GM12878 (cell line): Measurements from ENCODE around the gene B3GNT2. TPM values are rescaled to one million over a fixed set of nuclear protein-coding genes. Genes with fewer than 3 reads are reported as not detected.

Source experiments
- ATAC-seq: fragments of 200-7000 bp; cut with Tn5 transposase; 3 replicates; pipeline ENCODE4 v1.9.1; 2020; ENCODE audit warnings: mild to moderate bottlenecking, moderate library complexity
- BruUV-seq: library from RNA; stranded (reverse); fragments of 400-500 nt; replicated peaks from 2 replicates; lab custom pipeline; 2021; lab: Mats Ljungman, UMichigan
- CTCF ChIA-PET: fragments of 300-600 bp; sonication (Branson Sonifier 250); formaldehyde crosslinking; extraction: SDS; loops from one replicate; lab custom pipeline; 2021; ENCODE audit warnings: inconsistent platforms; lab: Yijun Ruan, JAX
- POLR2A ChIA-PET: fragments of 350-600 bp; formaldehyde crosslinking; extraction: SDS; loops from one replicate; lab custom pipeline; 2021; ENCODE audit warnings: inconsistent platforms; lab: Charles Lee
- RAD21 ChIA-PET: fragments of 300-600 bp; sonication (Branson Sonifier 250); formaldehyde crosslinking; loops from one replicate; lab custom pipeline; 2023; ENCODE audit warnings: antibody characterized with exemption; ENCODE audit not compliant: unreplicated experiment; lab: Charles Lee
- SMC1A ChIA-PET: fragments of 300-600 bp; sonication (Branson Sonifier 250); formaldehyde crosslinking; loops from one replicate; lab custom pipeline; 2023; ENCODE audit not compliant: unreplicated experiment, uncharacterized antibody; lab: Charles Lee
- DNase-seq: peaks from one replicate; pipeline ENCODE4 v3.0.0-alpha.2; 2011; ENCODE audit warnings: low read depth, low spot score
- FAIRE-seq: peaks from 3 replicates; lab custom pipeline; 2011; peaks lifted over from hg19 to GRCh38; lab: Jason Lieb, UNC
- H2AFZ ChIP-seq: 2 replicates; pipeline ENCODE4 v1.6.0; 2011; ENCODE audit warnings: low read depth, low read length, control low read depth; ENCODE audit not compliant: control insufficient read depth
- H3K27ac ChIP-seq: 2 replicates; pipeline ENCODE4 v1.5.1; 2011; ENCODE audit warnings: control low read depth; ENCODE audit not compliant: control insufficient read depth, insufficient read depth
- H3K27me3 ChIP-seq, 2 experiments: replicated peaks in 1 of 2; 2 replicates each; pipeline versions ENCODE4 v1.6.0 to v1.6.1; 2011; ENCODE audit warnings: low read length in 1 of 2; ENCODE audit not compliant: control insufficient read depth in 2 of 2, insufficient read depth in 2 of 2
- H3K36me3 ChIP-seq, 2 experiments: 2 replicates each; pipeline ENCODE4 v1.5.1; 2011; ENCODE audit warnings: low read length in 1 of 2; ENCODE audit not compliant: control insufficient read depth in 2 of 2, insufficient read depth in 2 of 2
- H3K4me1 ChIP-seq: 2 replicates; pipeline ENCODE4 v1.6.1; 2011; ENCODE audit warnings: mild to moderate bottlenecking, low read length, moderate library complexity, mixed read lengths; ENCODE audit not compliant: control insufficient read depth, insufficient read depth
- H3K4me2 ChIP-seq: 2 replicates; pipeline ENCODE4 v1.6.0; 2011; ENCODE audit warnings: control low read depth; ENCODE audit not compliant: control insufficient read depth, insufficient read depth
- H3K4me3 ChIP-seq: fragments of 200-600 bp; sonication (generic); 2 replicates; pipeline ENCODE4 v1.5.1; 2016
- H3K79me2 ChIP-seq: 2 replicates; pipeline ENCODE4 v1.6.0; 2011; ENCODE audit warnings: low read length; ENCODE audit not compliant: control insufficient read depth, insufficient read depth
- H3K9ac ChIP-seq: 2 replicates; pipeline ENCODE4 v1.8.0; 2011; ENCODE audit warnings: low read length, control low read depth, mixed read lengths; ENCODE audit not compliant: control insufficient read depth, insufficient read depth
- H3K9me3 ChIP-seq: replicated peaks from 3 replicates; pipeline ENCODE4 v1.5.1; 2011; ENCODE audit warnings: mild to moderate bottlenecking, low read length; ENCODE audit not compliant: control insufficient read depth, insufficient read depth
- H4K20me1 ChIP-seq: 2 replicates; pipeline ENCODE4 v1.6.0; 2011; ENCODE audit not compliant: control insufficient read depth, insufficient read depth
- ATF7 ChIP-seq: fragments of 450-650 bp; IDR thresholded peaks from 2 replicates; pipeline ENCODE4 v1.6.1; 2016; ENCODE audit warnings: low read depth, mild to moderate bottlenecking
- ETV6 ChIP-seq, 2 experiments: fragments of 450-650 bp in 1 of 2; IDR thresholded peaks in 1 of 2; conservative IDR thresholded peaks in 1 of 2; 2 replicates each; pipeline ENCODE4 v1.6.1; 2014; ENCODE audit warnings: antibody characterized with exemption in 1 of 2, borderline replicate concordance in 1 of 2, low read depth in 1 of 2, mild to moderate bottlenecking in 1 of 2, moderate library complexity in 1 of 2
- JUND ChIP-seq: IDR thresholded peaks from 2 replicates; pipeline ENCODE4 v1.6.1; 2012; ENCODE audit warnings: low read depth, mild to moderate bottlenecking, low read length, improper control_type of control experiment, moderate library complexity
- NBN ChIP-seq: fragments of 450-650 bp; IDR thresholded peaks from 2 replicates; pipeline ENCODE4 v1.6.1; 2016
- NR2C2 ChIP-seq: IDR thresholded peaks from 2 replicates; pipeline ENCODE4 v1.6.1; 2011; ENCODE audit warnings: borderline replicate concordance, low read depth; ENCODE audit not compliant: control insufficient read depth, insufficient read length
- PML ChIP-seq: IDR thresholded peaks from 2 replicates; pipeline ENCODE4 v1.6.1; 2012; ENCODE audit warnings: low read length, inconsistent platforms
- SIX5 ChIP-seq: IDR thresholded peaks from 2 replicates; pipeline ENCODE4 v1.6.1; 2011; ENCODE audit warnings: mild to moderate bottlenecking, low read depth, low read length, moderate library complexity; ENCODE audit not compliant: severe bottlenecking
- TBL1XR1 ChIP-seq: IDR thresholded peaks from 2 replicates; pipeline ENCODE4 v1.6.1; 2012; ENCODE audit warnings: low read depth, low read length, improper control_type of control experiment
- WRNIP1 ChIP-seq: IDR thresholded peaks from 2 replicates; pipeline ENCODE4 v1.6.1; 2011; ENCODE audit warnings: low read depth, low read length, improper control_type of control experiment, borderline replicate concordance
- ZBTB11 ChIP-seq: fragments of 450-650 bp; formaldehyde crosslinking; IDR thresholded peaks from 2 replicates; pipeline ENCODE4 v1.5.0; 2022; ENCODE audit warnings: mild to moderate bottlenecking, missing genetic modification characterization
- ZNF207 ChIP-seq: fragments of 450-650 bp; IDR thresholded peaks from 2 replicates; pipeline ENCODE4 v1.6.1; 2014; ENCODE audit warnings: antibody characterized with exemption, mild to moderate bottlenecking, borderline replicate concordance
- ZNF687 ChIP-seq: fragments of 450-650 bp; IDR thresholded peaks from 2 replicates; pipeline ENCODE4 v1.6.1; 2017; ENCODE audit warnings: mild to moderate bottlenecking, moderate library complexity
- WGBS: methylation state at CpG from one replicate; pipeline ENCODE4 v1.1.6; 2016; ENCODE audit warnings: low lambda C conversion rate; ENCODE audit not compliant: insufficient replicate concordance, insufficient coverage; ENCODE audit errors: missing lambda C conversion rate; 5-methylcytosine and 5-hydroxymethylcytosine counted together
- in situ Hi-C: fragments of 300-500 bp; cut with MboI; formaldehyde crosslinking; loops from 9 replicates; pipeline ENCODE4 v1.14.3; 2018; ENCODE audit warnings: mixed read lengths
- intact Hi-C: fragments of 100-400 bp; cut with micrococcal nuclease; formaldehyde crosslinking; loops from one replicate; pipeline ENCODE4 v1.14.2; 2022; ENCODE audit not compliant: unreplicated experiment
- polyA plus RNA-seq, 11 experiments: library from polyadenylated mRNA; depleted of rRNA in 4 of 11; unstranded in 6 of 11; stranded (reverse) in 5 of 11; fragments of >200 nt; fragmentation: Nextera tagmentation in 4 of 11; fragmentation: Illumina TruSeq in 1 of 11; extraction: Ambion mirVana in 4 of 11; extraction: Trizol in 1 of 11; gene quantifications; 1 replicate in 1 of 11; 2 replicates in 10 of 11; pipeline versions ENCODE4 v1.2.1 to v1.2.3, GENCODE V29; 2011 to 2016; ENCODE audit warnings: inconsistent platforms in 2 of 11, missing spikeins in 2 of 11, low read depth in 1 of 11
- total RNA-seq, 4 experiments: library from RNA; depleted of rRNA in 3 of 4; stranded (reverse); fragments of >200 nt in 3 of 4; fragmentation: Illumina TruSeq in 1 of 4; extraction: Trizol in 1 of 4; gene quantifications; 2 replicates each; pipeline versions ENCODE4 v1.2.1 to v1.2.3, GENCODE V29; 2013 to 2021
- TF ChIP-seq, protein P1 (sequence below): fragments of 450-650 bp; IDR thresholded peaks from 2 replicates; pipeline ENCODE4 v1.6.1; 2017; ENCODE audit warnings: low read depth, mild to moderate bottlenecking, moderate library complexity

B3GNT2 gene
- total and polyA plus RNA-seq, 10 of the 15 experiments (the other 5 are each of a cell fraction or from before 2014, with no cell fraction given): 19.7 to 103 (median 76.3) TPM

GRCh38 chr2:62200291-62200841 lies 4.5 kb downstream of the B3GNT2 start:
- RAD21 ChIA-PET: interaction anchor here (0.8 to 5.1 kb wide), 32 partner anchors 9 to 213 kb away, joined by 3 to 114 read pairs (median 5); no protein-coding TSS in a partner anchor
- CTCF ChIA-PET: interaction anchor here (0.5 to 3.3 kb wide), 19 partner anchors 9 to 281 kb away, joined by 3 to 15 read pairs (median 4); no protein-coding TSS in a partner anchor
- Histone ChIP-seq H4K20me1 (peaks cover 33% of the 10 kb centered on the region), H3K4me1 (peaks cover 23% of the 10 kb centered on the region), H3K27me3 (no peaks in the 10 kb centered on the region), H3K36me3 (peaks cover 0 to 7% of the 10 kb centered on the region in 2 experiments; a peak in 3 of 4 replicates), H3K9me3 (no peaks in the 10 kb centered on the region), H3K9ac (peak overlapping the region; percentile 94), H3K4me2 (peak overlapping the region; percentile 73), H3K27ac (peak overlapping the region; percentile 89), H2AFZ (no peak overlapping the region), H3K79me2 (peaks cover 99% of the 10 kb centered on the region), H3K4me3 (peak overlapping the region; percentile 86)
- intact Hi-C loops: loop anchor here (2.0 to 5.0 kb wide), 5 partner anchors 104 to 283 kb away; no protein-coding TSS in a partner anchor
- WGBS: 12% methylated on average over 4 of the region's 4 CpGs
- SMC1A ChIA-PET: interaction anchor here (0.7 to 5.1 kb wide), 42 partner anchors 9 to 213 kb away, joined by 3 to 91 read pairs (median 6); no protein-coding TSS in a partner anchor
- in situ Hi-C loops: loop anchor here (10.0 kb wide), 2 partner anchors 206 to 214 kb away; no protein-coding TSS in a partner anchor
- no peak for DNase-seq
- FAIRE-seq: peak; percentile 86
- POLR2A ChIA-PET: interaction anchor here (0.5 to 3.6 kb wide), 14 partner anchors 9 to 385 kb away, joined by 3 to 49 read pairs (median 6); no protein-coding TSS in a partner anchor
- peak; percentile 1; the same call in 2 of the 3 replicates for ATAC-seq
- BruUV-seq: no TSS peak
- TF ChIP-seq NR2C2: no peak
- peak in 1 of 2 experiments; percentile 55; a peak in 1 of 4 replicates for TF ChIP-seq ETV6 (conservative IDR thresholded peaks at IDR 0.05 in 1 of 2, IDR thresholded peaks at IDR 0.05 in 1 of 2; ENCODE audit: borderline replicate concordance in 1 of 2, low read depth in 1 of 2)
- TF ChIP-seq WRNIP1: 0 out of 2 replicates have a peak, but pooled peaks have one; percentile 83
- no peak for TF ChIP-seq JUND
- TF ChIP-seq SIX5: no peak
- TF ChIP-seq PML: peak; percentile 52; the same call in 1 of the 2 replicates
- TF ChIP-seq NBN: 0 out of 2 replicates have a peak, but pooled peaks have one; percentile 23
- peak; percentile 62; the same call in 1 of the 2 replicates for TF ChIP-seq TBL1XR1
- no peak for TF ChIP-seq ZNF687
- TF ChIP-seq ZBTB11: no peak
- no peak for TF ChIP-seq ATF7
- TF ChIP-seq, protein P1, sequence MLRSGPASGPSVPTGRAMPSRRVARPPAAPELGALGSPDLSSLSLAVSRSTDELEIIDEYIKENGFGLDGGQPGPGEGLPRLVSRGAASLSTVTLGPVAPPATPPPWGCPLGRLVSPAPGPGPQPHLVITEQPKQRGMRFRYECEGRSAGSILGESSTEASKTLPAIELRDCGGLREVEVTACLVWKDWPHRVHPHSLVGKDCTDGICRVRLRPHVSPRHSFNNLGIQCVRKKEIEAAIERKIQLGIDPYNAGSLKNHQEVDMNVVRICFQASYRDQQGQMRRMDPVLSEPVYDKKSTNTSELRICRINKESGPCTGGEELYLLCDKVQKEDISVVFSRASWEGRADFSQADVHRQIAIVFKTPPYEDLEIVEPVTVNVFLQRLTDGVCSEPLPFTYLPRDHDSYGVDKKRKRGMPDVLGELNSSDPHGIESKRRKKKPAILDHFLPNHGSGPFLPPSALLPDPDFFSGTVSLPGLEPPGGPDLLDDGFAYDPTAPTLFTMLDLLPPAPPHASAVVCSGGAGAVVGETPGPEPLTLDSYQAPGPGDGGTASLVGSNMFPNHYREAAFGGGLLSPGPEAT: 0 out of 2 replicates have a peak, but pooled peaks have one; percentile 19
- no peak for TF ChIP-seq ZNF207
